Smooth muscle cell (in vitro differentiated cells): ENCODE measurements around the gene PRDM16. TPM values are rescaled to one million over a fixed set of nuclear protein-coding genes. Genes with fewer than 3 reads are reported as not detected.

Experiments
- DNase-seq: peaks from one replicate; lab custom pipeline; 2025; ENCODE audit not compliant: unreplicated experiment; lab: John Stamatoyannopoulos, UW
- H2AFZ ChIP-seq: fragments of 200-600 bp; sonication (generic); 2 replicates; pipeline ENCODE4 v1.6.0; 2016; ENCODE audit warnings: antibody characterized with exemption, low read depth, mild to moderate bottlenecking
- H3F3A ChIP-seq: fragments of 200-600 bp; sonication (generic); 2 replicates; pipeline ENCODE4 v1.6.0; 2017; ENCODE audit warnings: antibody characterized with exemption, low read depth
- H3K27ac ChIP-seq: fragments of 200-600 bp; sonication (generic); 2 replicates; pipeline ENCODE4 v1.5.1; 2016; ENCODE audit warnings: low read depth, mild to moderate bottlenecking
- H3K27me3 ChIP-seq: fragments of 200-600 bp; sonication (generic); 2 replicates; pipeline ENCODE4 v1.6.1; 2016; ENCODE audit warnings: low read depth, mild to moderate bottlenecking
- H3K36me3 ChIP-seq: fragments of 200-600 bp; sonication (generic); 2 replicates; pipeline ENCODE4 v1.5.1; 2016; ENCODE audit warnings: low read depth
- H3K4me1 ChIP-seq: fragments of 200-600 bp; sonication (generic); 2 replicates; pipeline ENCODE4 v1.5.1; 2016; ENCODE audit warnings: low read depth
- H3K4me2 ChIP-seq: fragments of 200-600 bp; sonication (generic); 2 replicates; pipeline ENCODE4 v1.6.0; 2016; ENCODE audit warnings: mild to moderate bottlenecking
- H3K4me3 ChIP-seq: fragments of 200-600 bp; sonication (generic); 2 replicates; pipeline ENCODE4 v1.5.1; 2016; ENCODE audit warnings: mild to moderate bottlenecking
- H3K79me2 ChIP-seq: fragments of 200-600 bp; sonication (generic); 2 replicates; pipeline ENCODE4 v1.6.0; 2016; ENCODE audit warnings: low read depth, mild to moderate bottlenecking
- H3K9ac ChIP-seq: fragments of 200-600 bp; sonication (generic); 2 replicates; pipeline ENCODE4 v1.6.0; 2016; ENCODE audit warnings: low read depth
- H3K9me3 ChIP-seq: fragments of 200-600 bp; sonication (generic); replicated peaks from 2 replicates; pipeline ENCODE4 v1.5.1; 2016; ENCODE audit warnings: low read depth
- H4K20me1 ChIP-seq: fragments of 200-600 bp; sonication (generic); 2 replicates; pipeline ENCODE4 v1.6.0; 2016; ENCODE audit warnings: low read depth
- CTCF ChIP-seq: fragments of 200-600 bp; sonication (generic); IDR thresholded peaks from 2 replicates; pipeline ENCODE4 v1.5.1; 2017; ENCODE audit warnings: borderline replicate concordance, mild to moderate bottlenecking, antibody characterized with exemption; ENCODE audit not compliant: insufficient read depth, poor library complexity, severe bottlenecking
- WGBS: methylation state at CpG from one replicate; pipeline ENCODE4 v1.1.7; 2016; ENCODE audit warnings: low lambda C conversion rate; 5-methylcytosine and 5-hydroxymethylcytosine counted together
- polyA plus RNA-seq: library from polyadenylated mRNA; unstranded; fragments of >200 nt; fragmentation: Nextera tagmentation; extraction: Ambion mirVana; gene quantifications from 2 replicates; pipeline ENCODE4 v1.2.1, GENCODE V29; 2016
- total RNA-seq: library from RNA; depleted of rRNA; stranded (reverse); fragments of >200 nt; gene quantifications from 2 replicates; pipeline ENCODE4 v1.2.3, GENCODE V29; 2014

The PRDM16 gene
- total and polyA plus RNA-seq, 2 experiments from 2014 or later, result 0.72 to 1.3 TPM

GRCh38 chr1:3477241-3477995 lies 408.4 kb downstream of the PRDM16 start:
- no peak for DNase-seq
- Histone ChIP-seq H3F3A (peaks cover under 1% of the 10 kb centered on the region), H4K20me1 (no peaks in the 10 kb centered on the region), H3K9ac (no peak overlapping the region), H3K4me1 (no peaks in the 10 kb centered on the region), H3K27ac (no peak overlapping the region), H3K9me3 (no peaks in the 10 kb centered on the region), H3K4me2 (no peak overlapping the region), H3K79me2 (no peaks in the 10 kb centered on the region), H3K4me3 (no peak overlapping the region), H3K27me3 (no peaks in the 10 kb centered on the region), H2AFZ (no peak overlapping the region), H3K36me3 (no peaks in the 10 kb centered on the region)
- TF ChIP-seq CTCF, result no peak
- WGBS, result 83% methylated on average over 23 of the region's 28 CpGs

- 91% methylated on average over 22 of the region's 24 CpGs for WGBS
- H3K4me1 ChIP-seq, result no peaks in the 10 kb centered on the region
Measured at GRCh38 chr1:3478187-3478586, 409.2 kb downstream of the PRDM16 start.

GRCh38 chr1:3479511-3480368 lies 410.7 kb downstream of the PRDM16 start:
- DNase-seq, result no peak
- no peak overlapping the region for H3K27ac ChIP-seq
- no peak overlapping the region for H3K4me3 ChIP-seq
- no peak overlapping the region for H3K9ac ChIP-seq
- no peaks in the 10 kb centered on the region for H3K4me1 ChIP-seq
- H2AFZ ChIP-seq, result no peak overlapping the region
- H3K36me3 ChIP-seq, result no peaks in the 10 kb centered on the region
- no peak overlapping the region for H3K4me2 ChIP-seq
- H3F3A ChIP-seq, result no peaks in the 10 kb centered on the region
- no peaks in the 10 kb centered on the region for H4K20me1 ChIP-seq
- no peaks in the 10 kb centered on the region for H3K27me3 ChIP-seq
- no peaks in the 10 kb centered on the region for H3K9me3 ChIP-seq
- WGBS, result 93% methylated on average over 29 of the region's 30 CpGs
- no peak for TF ChIP-seq CTCF
- H3K79me2 ChIP-seq, result no peaks in the 10 kb centered on the region

More at GRCh38 chr1:3478187-3478586, 409.2 kb downstream of the PRDM16 start:
- H3K9me3 ChIP-seq, result no peaks in the 10 kb centered on the region
- H3F3A ChIP-seq, result no peaks in the 10 kb centered on the region
- H2AFZ ChIP-seq, result no peak overlapping the region
- no peak overlapping the region for H3K4me3 ChIP-seq
- H3K27me3 ChIP-seq, result no peaks in the 10 kb centered on the region
- no peak overlapping the region for H3K9ac ChIP-seq
- no peaks in the 10 kb centered on the region for H3K79me2 ChIP-seq
- no peak for TF ChIP-seq CTCF
- no peak for DNase-seq
- H3K27ac ChIP-seq, result no peak overlapping the region
- no peaks in the 10 kb centered on the region for H4K20me1 ChIP-seq
- no peak overlapping the region for H3K4me2 ChIP-seq
- H3K36me3 ChIP-seq, result no peaks in the 10 kb centered on the region
